ENCODE data around the gene PRKG1. TPM values are rescaled to one million over a fixed set of nuclear protein-coding genes. Genes with fewer than 3 reads are reported as not detected.

The PRKG1 gene
- total and polyA plus RNA-seq, 2 donors (not counting 1 experiment from before 2014, with no cell fraction given) = not detected

- Histone ChIP-seq H3K27me3 (replicated peaks in 1 of 4; ENCODE audit: control extremely low read depth in 1 of 4, control insufficient read depth in 3 of 4, insufficient read depth in 4 of 4, low read length in 3 of 4) (no peaks in the 10 kb centered on the region), H3K4me1 (ENCODE audit: control insufficient read depth in 2 of 2, insufficient read depth in 2 of 2, low read length in 2 of 2) (no peaks in the 10 kb centered on the region), H3K36me3 (replicated peaks in 1 of 2; ENCODE audit: control extremely low read depth in 1 of 2, control insufficient read depth in 1 of 2, extremely low read depth in 1 of 2, insufficient read depth in 2 of 2, low read length in 1 of 2) (no peaks in the 10 kb centered on the region), H3K79me2 (ENCODE audit: control insufficient read depth, insufficient read depth, low read length) (no peaks in the 10 kb centered on the region), H3K9me3 (ENCODE audit: control extremely low read depth in 1 of 3, control insufficient read depth in 2 of 3, insufficient read depth in 1 of 3, low read length in 2 of 3) (no peaks in the 10 kb centered on the region), H3K4me3 (ENCODE audit: control extremely low read depth in 1 of 5, extremely low read depth in 1 of 5, insufficient read depth in 1 of 5, low read depth in 2 of 5, low read length in 4 of 5) (no peak overlapping the region), H4K20me1 (ENCODE audit: control insufficient read depth, insufficient read depth, low read length, poor library complexity, severe bottlenecking) (no peaks in the 10 kb centered on the region), H3K27ac (ENCODE audit: low read length in 2 of 2) (no peak overlapping the region), H3K9ac (ENCODE audit: low read length) (no peak overlapping the region), H3K4me2 (replicated peaks; ENCODE audit: low read depth, low read length, poor library complexity, severe bottlenecking) (no peak overlapping the region), H2AFZ (ENCODE audit: insufficient read depth, low read depth, low read length, poor library complexity, severe bottlenecking) (no peak overlapping the region)
- no peaks in the 10 kb centered on the region for H3K4me1 Mint-ChIP-seq
- ChIA-PET CTCF (no interaction called here), POLR2A (no interaction called here)
- intact Hi-C loops (cut with micrococcal nuclease) = no loop called here
- DNase-seq = no peak
- TF ChIP-seq EZH2 (IDR thresholded peaks at IDR 0.05; ENCODE audit: borderline replicate concordance, insufficient read depth, low read depth, low read length, poor library complexity, severe bottlenecking) = no peak
- no peak for TF ChIP-seq CTCF (IDR thresholded peaks at IDR 0.05)
- ATAC-seq (ENCODE audit: low read depth) = no peak
- H3K27me3 Mint-ChIP-seq = no peaks in the 10 kb centered on the region
- no peak overlapping the region for H3K4me3 Mint-ChIP-seq
- H3K27ac Mint-ChIP-seq = no peak overlapping the region
- H3K9me3 Mint-ChIP-seq (ENCODE audit: insufficient read depth) = no peaks in the 10 kb centered on the region
Measured at GRCh38 chr10:51920672-51921071, 846.4 kb downstream of the PRKG1 start.

- no peak overlapping the region for H2AFZ ChIP-seq (ENCODE audit: insufficient read depth, low read depth, low read length, poor library complexity, severe bottlenecking)
- WGBS (ENCODE audit: insufficient coverage) = no CpG with 5 or more reads among the region's 4 CpGs
- ATAC-seq (ENCODE audit: low read depth) = no peak
- CTCF ChIA-PET = no interaction called here
- H3K4me2 ChIP-seq (replicated peaks; ENCODE audit: low read depth, low read length, poor library complexity, severe bottlenecking) = no peak overlapping the region
- intact Hi-C loops (cut with micrococcal nuclease) = no loop called here
- no peaks in the 10 kb centered on the region for H3K36me3 ChIP-seq (replicated peaks in 1 of 2; ENCODE audit: control extremely low read depth in 1 of 2, control insufficient read depth in 1 of 2, extremely low read depth in 1 of 2, insufficient read depth in 2 of 2, low read length in 1 of 2)
- DNase-seq = no peak
- Mint-ChIP-seq H3K27me3 (no peaks in the 10 kb centered on the region), H3K9me3 (ENCODE audit: insufficient read depth) (no peaks in the 10 kb centered on the region), H3K4me3 (no peak overlapping the region), H3K27ac (no peak overlapping the region), H3K4me1 (no peaks in the 10 kb centered on the region)
- no peaks in the 10 kb centered on the region for H4K20me1 ChIP-seq (ENCODE audit: control insufficient read depth, insufficient read depth, low read length, poor library complexity, severe bottlenecking)
- no peak for TF ChIP-seq EZH2 (IDR thresholded peaks at IDR 0.05; ENCODE audit: borderline replicate concordance, insufficient read depth, low read depth, low read length, poor library complexity, severe bottlenecking)
- no peak for TF ChIP-seq CTCF (IDR thresholded peaks at IDR 0.05)
- H3K4me3 ChIP-seq (ENCODE audit: control extremely low read depth in 1 of 5, extremely low read depth in 1 of 5, insufficient read depth in 1 of 5, low read depth in 2 of 5, low read length in 4 of 5) = no peak overlapping the region
- H3K4me1 ChIP-seq (ENCODE audit: control insufficient read depth in 2 of 2, insufficient read depth in 2 of 2, low read length in 2 of 2) = no peaks in the 10 kb centered on the region
- H3K27ac ChIP-seq (ENCODE audit: low read length in 2 of 2) = no peak overlapping the region
- H3K9me3 ChIP-seq (ENCODE audit: control extremely low read depth in 1 of 3, control insufficient read depth in 2 of 3, insufficient read depth in 1 of 3, low read length in 2 of 3) = no peaks in the 10 kb centered on the region
- H3K27me3 ChIP-seq (replicated peaks in 1 of 4; ENCODE audit: control extremely low read depth in 1 of 4, control insufficient read depth in 3 of 4, insufficient read depth in 4 of 4, low read length in 3 of 4) = no peaks in the 10 kb centered on the region
- POLR2A ChIA-PET = no interaction called here
- no peak overlapping the region for H3K9ac ChIP-seq (ENCODE audit: low read length)
- H3K79me2 ChIP-seq (ENCODE audit: control insufficient read depth, insufficient read depth, low read length) = no peaks in the 10 kb centered on the region
Measured at GRCh38 chr10:51924359-51924758, 850.1 kb downstream of the PRKG1 start.

Measured in B cell (primary cell).